HCT116 (cell line): ENCODE results near the gene SLC19A1. TPM values are rescaled to one million over a fixed set of nuclear protein-coding genes. Genes with fewer than 3 reads are reported as not detected.

Experiments
- ATAC-seq: fragments of 200-7000 bp; cut with Tn5 transposase; 2 replicates; pipeline ENCODE4 v1.9.1; 2020; ENCODE audit warnings: mild to moderate bottlenecking, moderate library complexity
- BruUV-seq: library from RNA; stranded (reverse); fragments of 400-500 nt; replicated peaks from 2 replicates; lab custom pipeline; 2021; lab: Mats Ljungman, UMichigan
- CTCF ChIA-PET: fragments of 300-600 bp; sonication (Branson Sonifier 250); formaldehyde crosslinking; loops from one replicate; lab custom pipeline; 2021; ENCODE audit warnings: antibody characterized with exemption; lab: Charles Lee
- POLR2A ChIA-PET: fragments of 300-600, 350-600 bp; sonication (Branson Sonifier 250); formaldehyde crosslinking; loops from one replicate; lab custom pipeline; 2021; ENCODE audit warnings: antibody characterized with exemption; lab: Charles Lee
- RAD21 ChIA-PET, 2 experiments: fragments of 300-600 bp; sonication (Branson Sonifier 250); formaldehyde crosslinking; loops; one replicate each; lab custom pipeline; 2023; ENCODE audit warnings: low total read pairs in 2 of 2; ENCODE audit not compliant: uncharacterized antibody in 2 of 2, unreplicated experiment in 2 of 2, low non-redundant PET in 1 of 2; lab: Charles Lee
- DNase-seq: peaks from one replicate; pipeline ENCODE4 v3.0.0-alpha.2; 2010; ENCODE audit warnings: low read depth, low spot score
- H2AFZ ChIP-seq: fragments of 200-600 bp; shearing (Covaris generic), sonication (generic); 2 replicates; pipeline ENCODE4 v1.6.1; 2017; ENCODE audit warnings: low read depth, mixed run types, mixed read lengths, antibody characterized with exemption, low read length; ENCODE audit not compliant: poor library complexity, severe bottlenecking
- H3K27ac ChIP-seq: 2 replicates; pipeline ENCODE4 v1.5.1; 2012; ENCODE audit warnings: low read depth, low read length
- H3K27me3 ChIP-seq: fragments of 200-600 bp; sonication (generic); 2 replicates; pipeline ENCODE4 v1.6.1; 2016; ENCODE audit warnings: mixed run types, low read length, mixed read lengths; ENCODE audit not compliant: insufficient read depth
- H3K36me3 ChIP-seq, 2 experiments: fragments of 200-500 bp in 1 of 2; fragments of 200-600 bp in 1 of 2; sonication (Bioruptor generic) in 1 of 2; sonication (generic) in 1 of 2; 2 replicates each; pipeline versions ENCODE4 v1.5.1 to v1.6.1; 2014 to 2016; ENCODE audit warnings: low read length in 2 of 2, inconsistent platforms in 1 of 2, mixed read lengths in 1 of 2, mixed run types in 1 of 2; ENCODE audit not compliant: insufficient read depth in 2 of 2, control insufficient read depth in 1 of 2
- H3K4me1 ChIP-seq, 2 experiments: fragments of 200-600 bp in 1 of 2; sonication (generic) in 1 of 2; 2 replicates each; pipeline versions ENCODE4 v1.5.1 to v1.6.1; 2012 to 2017; ENCODE audit warnings: low read length in 2 of 2, inconsistent platforms in 1 of 2, mild to moderate bottlenecking in 1 of 2, mixed read lengths in 1 of 2, mixed run types in 1 of 2, moderate library complexity in 1 of 2; ENCODE audit not compliant: insufficient read depth in 2 of 2, control insufficient read depth in 1 of 2
- H3K4me2 ChIP-seq: fragments of 200-600 bp; sonication (generic); 2 replicates; pipeline ENCODE4 v1.6.1; 2017; ENCODE audit warnings: mixed run types, low read length, mixed read lengths
- H3K4me3 ChIP-seq, 2 experiments: fragments of 200-600 bp in 1 of 2; sonication (generic) in 1 of 2; replicated peaks in 1 of 2; 2 replicates each; pipeline ENCODE4 v1.5.1; 2011 to 2016; ENCODE audit warnings: low read length in 2 of 2, control low read depth in 1 of 2, low read depth in 1 of 2, mild to moderate bottlenecking in 1 of 2, mixed read lengths in 1 of 2, mixed run types in 1 of 2
- H3K79me2 ChIP-seq: fragments of 200-600 bp; sonication (generic); 2 replicates; pipeline ENCODE4 v1.6.1; 2017; ENCODE audit warnings: mild to moderate bottlenecking, mixed run types, low read length, moderate library complexity, mixed read lengths; ENCODE audit not compliant: insufficient read depth
- H3K9ac ChIP-seq: fragments of 200-600 bp; sonication (generic); 2 replicates; pipeline ENCODE4 v1.6.1; 2016; ENCODE audit warnings: low read length, mixed read lengths
- H3K9me2 ChIP-seq: fragments of 200-600 bp; sonication (generic), shearing (Covaris generic); 2 replicates; pipeline ENCODE4 v1.6.1; 2017; ENCODE audit warnings: mixed run types, mild to moderate bottlenecking, moderate library complexity; ENCODE audit not compliant: insufficient read depth
- H3K9me3 ChIP-seq, 2 experiments: fragments of 200-500 bp in 1 of 2; fragments of 200-600 bp in 1 of 2; sonication (Bioruptor generic) in 1 of 2; sonication (generic) in 1 of 2; 2 replicates each; pipeline ENCODE4 v1.6.1; 2014 to 2017; ENCODE audit warnings: low read length in 2 of 2, mixed read lengths in 2 of 2, inconsistent platforms in 1 of 2, low read depth in 1 of 2, mild to moderate bottlenecking in 1 of 2, mixed run types in 1 of 2, moderate library complexity in 1 of 2; ENCODE audit not compliant: control insufficient read depth in 1 of 2, insufficient read depth in 1 of 2
- H4K20me1 ChIP-seq: fragments of 200-600 bp; sonication (generic), shearing (Covaris generic); 2 replicates; pipeline ENCODE4 v1.6.1; 2017; ENCODE audit warnings: mixed run types, mild to moderate bottlenecking, moderate library complexity; ENCODE audit not compliant: insufficient read depth
- ATF3 ChIP-seq: IDR thresholded peaks from 2 replicates; pipeline ENCODE4 v1.6.1; 2012
- CBX3 ChIP-seq: IDR thresholded peaks from 2 replicates; pipeline ENCODE4 v1.6.1; 2012; ENCODE audit warnings: low read depth
- EGR1 ChIP-seq: IDR thresholded peaks from 2 replicates; pipeline ENCODE4 v1.6.1; 2012; ENCODE audit warnings: low read depth
- EZH2 ChIP-seq: fragments of 200-600 bp; sonication (generic); IDR thresholded peaks from 2 replicates; pipeline ENCODE4 v1.6.1; 2017; ENCODE audit warnings: antibody characterized with exemption, mixed run types
- EZH2phosphoT487 ChIP-seq: fragments of 200-600 bp; IDR thresholded peaks from 2 replicates; pipeline ENCODE4 v1.6.1; 2018; ENCODE audit warnings: antibody characterized with exemption, borderline replicate concordance
- FOSL1 ChIP-seq: IDR thresholded peaks from 2 replicates; pipeline ENCODE4 v1.6.1; 2012; ENCODE audit warnings: low read depth
- JUND ChIP-seq: IDR thresholded peaks from 2 replicates; pipeline ENCODE4 v1.6.1; 2012
- MAX ChIP-seq: IDR thresholded peaks from 2 replicates; pipeline ENCODE4 v1.6.1; 2012
- POLR2A ChIP-seq: IDR thresholded peaks from 2 replicates; pipeline ENCODE4 v1.7.0; 2011; ENCODE audit warnings: borderline replicate concordance; ENCODE audit not compliant: insufficient read depth, insufficient read length; ENCODE audit errors: extremely low read depth
- RAD21 ChIP-seq: IDR thresholded peaks from 2 replicates; pipeline ENCODE4 v1.6.1; 2012; ENCODE audit warnings: low read depth, mild to moderate bottlenecking
- SIN3A ChIP-seq: IDR thresholded peaks from 2 replicates; pipeline ENCODE4 v1.6.1; 2012; ENCODE audit warnings: low read depth
- SP1 ChIP-seq: IDR thresholded peaks from 2 replicates; pipeline ENCODE4 v1.6.1; 2012; ENCODE audit warnings: low read depth
- SRF ChIP-seq: IDR thresholded peaks from 2 replicates; pipeline ENCODE4 v1.6.1; 2012; ENCODE audit warnings: low read depth
- TCF7L2 ChIP-seq: IDR thresholded peaks from 2 replicates; pipeline ENCODE4 v1.7.0; 2011; ENCODE audit warnings: borderline replicate concordance, inconsistent platforms; ENCODE audit not compliant: insufficient read depth, insufficient read length; ENCODE audit errors: extremely low read depth
- YY1 ChIP-seq: IDR thresholded peaks from 2 replicates; pipeline ENCODE4 v1.6.1; 2011; ENCODE audit warnings: low read length, low read depth, moderate library complexity, mild to moderate bottlenecking; ENCODE audit not compliant: insufficient replicate concordance; ENCODE audit errors: extremely low read depth
- ZNF274 ChIP-seq: fragments of 200-500 bp; sonication (Bioruptor generic); IDR thresholded peaks from 2 replicates; pipeline ENCODE4 v1.6.1; 2014; ENCODE audit warnings: mild to moderate bottlenecking, low read depth, low read length, inconsistent platforms
- intact Hi-C: fragments of 100-400 bp; cut with micrococcal nuclease; formaldehyde crosslinking; loops from 2 replicates; pipeline ENCODE4 v1.10.0; 2022
- total RNA-seq: library from RNA; stranded (reverse); gene quantifications from one replicate; pipeline ENCODE4 v1.2.1, GENCODE V29; 2021; ENCODE audit not compliant: unreplicated experiment
- TF ChIP-seq, protein P1 (sequence below): IDR thresholded peaks from 2 replicates; pipeline ENCODE4 v1.6.1; 2012; ENCODE audit warnings: low read depth

Gene SLC19A1
- total RNA-seq, 1 experiment from 2014 or later, result 50.2 TPM

- no peaks in the 10 kb centered on the region for H3K9me2 ChIP-seq
- intact Hi-C loops, result loop anchor here (5.0 to 10.0 kb wide), 2 partner anchors 90 to 373 kb away; partner anchors contain the start of gene PCBP3
- POLR2A ChIA-PET, result no interaction called here
- H3K27ac ChIP-seq, result peak overlapping the region; percentile 46
- no peaks in the 10 kb centered on the region for H3K36me3 ChIP-seq
- H4K20me1 ChIP-seq, result no peaks in the 10 kb centered on the region
- no peak overlapping the region for H2AFZ ChIP-seq
- H3K4me1 ChIP-seq, result peaks cover 14 to 38% of the 10 kb centered on the region in 2 experiments
- no peak for TF ChIP-seq JUND
- TF ChIP-seq, protein P1, sequence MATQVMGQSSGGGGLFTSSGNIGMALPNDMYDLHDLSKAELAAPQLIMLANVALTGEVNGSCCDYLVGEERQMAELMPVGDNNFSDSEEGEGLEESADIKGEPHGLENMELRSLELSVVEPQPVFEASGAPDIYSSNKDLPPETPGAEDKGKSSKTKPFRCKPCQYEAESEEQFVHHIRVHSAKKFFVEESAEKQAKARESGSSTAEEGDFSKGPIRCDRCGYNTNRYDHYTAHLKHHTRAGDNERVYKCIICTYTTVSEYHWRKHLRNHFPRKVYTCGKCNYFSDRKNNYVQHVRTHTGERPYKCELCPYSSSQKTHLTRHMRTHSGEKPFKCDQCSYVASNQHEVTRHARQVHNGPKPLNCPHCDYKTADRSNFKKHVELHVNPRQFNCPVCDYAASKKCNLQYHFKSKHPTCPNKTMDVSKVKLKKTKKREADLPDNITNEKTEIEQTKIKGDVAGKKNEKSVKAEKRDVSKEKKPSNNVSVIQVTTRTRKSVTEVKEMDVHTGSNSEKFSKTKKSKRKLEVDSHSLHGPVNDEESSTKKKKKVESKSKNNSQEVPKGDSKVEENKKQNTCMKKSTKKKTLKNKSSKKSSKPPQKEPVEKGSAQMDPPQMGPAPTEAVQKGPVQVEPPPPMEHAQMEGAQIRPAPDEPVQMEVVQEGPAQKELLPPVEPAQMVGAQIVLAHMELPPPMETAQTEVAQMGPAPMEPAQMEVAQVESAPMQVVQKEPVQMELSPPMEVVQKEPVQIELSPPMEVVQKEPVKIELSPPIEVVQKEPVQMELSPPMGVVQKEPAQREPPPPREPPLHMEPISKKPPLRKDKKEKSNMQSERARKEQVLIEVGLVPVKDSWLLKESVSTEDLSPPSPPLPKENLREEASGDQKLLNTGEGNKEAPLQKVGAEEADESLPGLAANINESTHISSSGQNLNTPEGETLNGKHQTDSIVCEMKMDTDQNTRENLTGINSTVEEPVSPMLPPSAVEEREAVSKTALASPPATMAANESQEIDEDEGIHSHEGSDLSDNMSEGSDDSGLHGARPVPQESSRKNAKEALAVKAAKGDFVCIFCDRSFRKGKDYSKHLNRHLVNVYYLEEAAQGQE, result no peak
- TF ChIP-seq ATF3, result no peak
- TF ChIP-seq TCF7L2, result no peak
- no peak for TF ChIP-seq EGR1
- TF ChIP-seq SP1, result no peak
- no peak for TF ChIP-seq MAX
- TF ChIP-seq SIN3A, result no peak
- no peak for TF ChIP-seq FOSL1
- no peak for TF ChIP-seq ZNF274
- no peak for TF ChIP-seq POLR2A
- no peak for TF ChIP-seq EZH2phosphoT487
- no peak for TF ChIP-seq RAD21
- no peak for TF ChIP-seq EZH2
- TF ChIP-seq CBX3, result no peak
- no peak for TF ChIP-seq SRF
- TF ChIP-seq YY1, result no peak
- TF ChIP-seq, all 23 proteins: peak for 0
- Histone ChIP-seq H3K9ac (peak overlapping the region; percentile 21; the same call in 1 of the 2 replicates), H3K9me3 (no peaks in the 10 kb centered on the region), H3K27me3 (no peaks in the 10 kb centered on the region), H3K4me2 (peak overlapping the region; percentile 55), H3K79me2 (no peaks in the 10 kb centered on the region), H3K4me3 (no peak overlapping the region)
- no TSS peak for BruUV-seq
- DNase-seq, result no peak
- ChIA-PET RAD21 (no interaction called here), CTCF (no interaction called here)
- ATAC-seq, result no peak
These were observed 9.8 kb upstream of the SLC19A1 start for GRCh38 chr21:45551783-45552695.
